SK-N-SH (cell line): ENCODE measurements around the gene PPP1R8. TPM values are rescaled to one million over a fixed set of nuclear protein-coding genes. Genes with fewer than 3 reads are reported as not detected.

Experiments
- CTCF ChIA-PET: fragments of 300-600, 350-600 bp; formaldehyde crosslinking; extraction: SDS; loops from one replicate; lab custom pipeline; 2021; lab: Yijun Ruan, JAX
- POLR2A ChIA-PET: fragments of 350-600 bp; sonication (Branson Sonifier 250); formaldehyde crosslinking; extraction: SDS; loops from one replicate; lab custom pipeline; 2020; ENCODE audit warnings: antibody characterized with exemption, inconsistent platforms; lab: Yijun Ruan, JAX
- DNase-seq: peaks from one replicate; pipeline ENCODE4 v3.0.0; 2012
- H2AFZ ChIP-seq: fragments of 200-600 bp; sonication (generic); 2 replicates; pipeline ENCODE4 v1.8.1; 2016; ENCODE audit warnings: antibody characterized with exemption, mild to moderate bottlenecking, low read depth
- H3F3A ChIP-seq: fragments of 200-600 bp; sonication (generic); replicated peaks from 2 replicates; pipeline ENCODE3; 2016; ENCODE audit warnings: antibody characterized with exemption, mild to moderate bottlenecking; ENCODE audit not compliant: insufficient read depth
- H3K27ac ChIP-seq, 2 experiments: fragments of 200-500 bp in 1 of 2; fragments of 200-600 bp in 1 of 2; sonication (Bioruptor generic) in 1 of 2; sonication (generic), shearing (Covaris generic) in 1 of 2; 2 replicates each; pipeline versions ENCODE4 v1.5.1 to v1.6.1; 2014 to 2016; ENCODE audit warnings: low read depth in 2 of 2, inconsistent platforms in 1 of 2, low read length in 1 of 2, mild to moderate bottlenecking in 1 of 2, mixed read lengths in 1 of 2
- H3K27me3 ChIP-seq: fragments of 200-600 bp; sonication (generic), shearing (Covaris generic); 2 replicates; pipeline ENCODE4 v1.6.1; 2016; ENCODE audit warnings: mixed run types; ENCODE audit not compliant: insufficient read depth
- H3K36me3 ChIP-seq, 2 experiments: fragments of 200-500 bp in 1 of 2; fragments of 200-600 bp in 1 of 2; sonication (Bioruptor generic) in 1 of 2; sonication (generic) in 1 of 2; replicated peaks in 1 of 2; 2 replicates each; pipeline versions ENCODE3 to v1.5.1; 2014 to 2016; ENCODE audit warnings: low read length in 1 of 2, mild to moderate bottlenecking in 1 of 2; ENCODE audit not compliant: insufficient read depth in 2 of 2, control insufficient read depth in 1 of 2
- H3K4me1 ChIP-seq, 2 experiments: fragments of 200-500 bp in 1 of 2; fragments of 200-600 bp in 1 of 2; sonication (Bioruptor generic) in 1 of 2; sonication (generic), shearing (Covaris generic) in 1 of 2; 2 replicates each; pipeline versions ENCODE4 v1.5.1 to v1.6.1; 2014 to 2016; ENCODE audit warnings: low read depth in 1 of 2, low read length in 1 of 2, mixed run types in 1 of 2; ENCODE audit not compliant: insufficient read depth in 2 of 2, control insufficient read depth in 1 of 2
- H3K4me2 ChIP-seq: fragments of 200-600 bp; sonication (generic), shearing (Covaris generic); 2 replicates; pipeline ENCODE4 v1.6.1; 2017; ENCODE audit warnings: mixed run types
- H3K4me3 ChIP-seq, 2 experiments: fragments of 200-500 bp in 1 of 2; fragments of 200-600 bp in 1 of 2; sonication (Bioruptor generic) in 1 of 2; sonication (generic), shearing (Covaris generic) in 1 of 2; 2 replicates each; pipeline versions ENCODE4 v1.5.1 to v1.8.1; 2014 to 2016; ENCODE audit warnings: low read depth in 2 of 2, inconsistent platforms in 1 of 2, low read length in 1 of 2, mild to moderate bottlenecking in 1 of 2, mixed read lengths in 1 of 2, moderate library complexity in 1 of 2
- H3K79me2 ChIP-seq: fragments of 200-600 bp; sonication (generic); 2 replicates; pipeline ENCODE4 v1.8.1; 2017; ENCODE audit warnings: mild to moderate bottlenecking; ENCODE audit not compliant: insufficient read depth
- H3K9ac ChIP-seq: fragments of 200-600 bp; sonication (generic); 2 replicates; pipeline ENCODE4 v1.6.1; 2017; ENCODE audit warnings: mixed run types
- H3K9me2 ChIP-seq: fragments of 200-600 bp; sonication (generic); 2 replicates; pipeline ENCODE4 v1.6.1; 2017; ENCODE audit warnings: mixed run types
- H3K9me3 ChIP-seq: fragments of 200-600 bp; sonication (generic); 2 replicates; pipeline ENCODE4 v1.6.1; 2017; ENCODE audit warnings: mixed run types, mild to moderate bottlenecking, moderate library complexity
- H4K20me1 ChIP-seq: fragments of 200-600 bp; sonication (generic); 2 replicates; pipeline ENCODE4 v1.6.1; 2017; ENCODE audit warnings: mild to moderate bottlenecking, mixed run types; ENCODE audit not compliant: insufficient read depth
- CHD2 ChIP-seq: fragments of 150-350 bp; IDR thresholded peaks from 2 replicates; pipeline ENCODE4 v1.6.1; 2018; ENCODE audit warnings: low read length; ENCODE audit not compliant: partially characterized antibody
- EP300 ChIP-seq, 2 experiments: IDR thresholded peaks; 2 replicates each; pipeline versions ENCODE4 v1.4.0 to v1.6.1; 2012; ENCODE audit warnings: borderline replicate concordance in 1 of 2, low read depth in 1 of 2, low read length in 1 of 2
- FOXJ3 ChIP-seq: sonication (generic); formaldehyde crosslinking; IDR thresholded peaks from 2 replicates; pipeline ENCODE4 v1.5.1; 2020; ENCODE audit warnings: mild to moderate bottlenecking, missing genetic modification reagents
- MEF2A ChIP-seq: IDR thresholded peaks from 2 replicates; pipeline ENCODE4 v1.4.0; 2012; ENCODE audit warnings: low read depth, borderline replicate concordance
- NFIC ChIP-seq: IDR thresholded peaks from 2 replicates; pipeline ENCODE4 v1.4.0; 2012; ENCODE audit warnings: borderline replicate concordance
- NRF1 ChIP-seq: IDR thresholded peaks from 2 replicates; pipeline ENCODE4 v1.6.1; 2012; ENCODE audit warnings: low read depth, mild to moderate bottlenecking, low read length
- POLR2AphosphoS5 ChIP-seq: IDR thresholded peaks from 2 replicates; pipeline ENCODE4 v1.6.1; 2012; ENCODE audit warnings: low read depth, low read length
- SMC3 ChIP-seq: IDR thresholded peaks from 2 replicates; pipeline ENCODE4 v1.6.1; 2012; ENCODE audit warnings: low read depth, low read length, improper control_type of control experiment
- WGBS: methylation state at CpG from one replicate; pipeline ENCODE4 v1.1.6; 2017; ENCODE audit warnings: low lambda C conversion rate; 5-methylcytosine and 5-hydroxymethylcytosine counted together
- polyA plus RNA-seq, 3 experiments: library from polyadenylated mRNA; depleted of rRNA; stranded (reverse); fragments of >200 nt; gene quantifications; 2 replicates each; pipeline ENCODE4 v1.2.3, GENCODE V29; 2012
- TF ChIP-seq, protein P1 (sequence below): IDR thresholded peaks from 2 replicates; pipeline ENCODE4 v1.4.0; 2012; ENCODE audit warnings: low read depth
- TF ChIP-seq, protein P2 (sequence below): fragments of 200-600 bp; sonication (generic); IDR thresholded peaks from 2 replicates; pipeline ENCODE4 v1.6.1; 2017; ENCODE audit warnings: antibody characterized with exemption, mild to moderate bottlenecking, moderate library complexity
- TF ChIP-seq, protein P3 (sequence below): IDR thresholded peaks from 2 replicates; pipeline ENCODE4 v1.6.1; 2012; ENCODE audit warnings: mild to moderate bottlenecking, low read depth, low read length, moderate library complexity
- TF ChIP-seq, protein P4 (sequence below): fragments of 150-350 bp; IDR thresholded peaks from 2 replicates; pipeline ENCODE4 v1.6.1; 2016; ENCODE audit warnings: mild to moderate bottlenecking, low read depth, low read length

Gene PPP1R8
- polyA plus RNA-seq, 1 of the 3 experiments (the other 2 are of a cell fraction): 41.8 TPM

DNA sequence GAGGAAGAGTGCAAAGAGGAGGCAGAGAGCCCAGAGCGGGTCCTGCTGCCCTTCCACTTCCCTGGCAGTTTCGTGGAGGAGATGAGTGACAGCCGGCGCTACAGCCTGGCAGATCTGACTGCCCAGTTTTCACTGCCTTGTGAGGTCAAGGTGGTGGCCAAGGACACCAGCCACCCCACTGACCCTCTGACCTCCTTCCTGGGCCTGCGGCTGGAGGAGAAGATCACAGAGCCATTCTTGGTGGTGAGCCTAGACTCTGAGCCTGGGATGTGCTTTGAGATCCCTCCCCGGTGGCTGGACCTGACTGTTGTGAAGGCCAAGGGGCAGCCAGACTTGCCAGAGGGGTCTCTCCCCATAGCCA, 51.9 kb downstream of the PPP1R8 start (continued):
- TF ChIP-seq POLR2AphosphoS5 (no peak), FOXJ3 (no peak)
- TF ChIP-seq, protein P1, sequence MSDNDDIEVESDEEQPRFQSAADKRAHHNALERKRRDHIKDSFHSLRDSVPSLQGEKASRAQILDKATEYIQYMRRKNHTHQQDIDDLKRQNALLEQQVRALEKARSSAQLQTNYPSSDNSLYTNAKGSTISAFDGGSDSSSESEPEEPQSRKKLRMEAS: no peak

DNA sequence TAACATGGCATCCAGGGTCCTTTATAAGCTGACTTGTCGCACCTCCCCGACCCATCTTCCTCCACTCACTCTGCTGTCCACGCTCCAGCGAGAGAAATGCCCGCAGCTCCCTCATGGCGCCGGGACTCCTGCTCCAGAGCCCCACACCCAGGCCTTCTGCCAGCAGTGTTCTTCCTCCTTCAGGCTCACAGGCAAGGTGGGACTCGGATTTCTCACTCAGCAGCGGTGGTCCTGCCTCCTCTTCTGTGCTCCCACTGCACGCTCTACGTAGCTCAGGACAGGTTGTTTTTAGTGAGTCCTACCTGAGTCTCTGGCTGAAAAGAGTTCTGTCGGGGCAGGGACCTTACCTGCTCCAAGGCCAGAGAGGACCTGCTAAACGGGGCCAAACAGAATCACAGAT, 53.0 kb downstream of the PPP1R8 start:
- H4K20me1 ChIP-seq: no peaks in the 10 kb centered on the region
- H3K9me3 ChIP-seq: no peaks in the 10 kb centered on the region
- 95% methylated on average over 13 of the region's 13 CpGs for WGBS
- H3K9me2 ChIP-seq: no peaks in the 10 kb centered on the region
- peaks cover 0 to 12% of the 10 kb centered on the region in 2 experiments; a peak in 1 of 4 replicates for H3K4me1 ChIP-seq
- H3F3A ChIP-seq: no peaks in the 10 kb centered on the region
- H3K27me3 ChIP-seq: no peaks in the 10 kb centered on the region
- H3K27ac ChIP-seq: no peak overlapping the region
- H3K9ac ChIP-seq: no peak overlapping the region
- H3K36me3 ChIP-seq: no peaks in the 10 kb centered on the region
- ChIA-PET CTCF (no interaction called here), POLR2A (no interaction called here)
- H2AFZ ChIP-seq: no peak overlapping the region
- H3K4me3 ChIP-seq: no peak overlapping the region
- no peak for DNase-seq
- TF ChIP-seq SMC3: no peak
- TF ChIP-seq, protein P1: no peak
- no peaks in the 10 kb centered on the region for H3K79me2 ChIP-seq
- no peak overlapping the region for H3K4me2 ChIP-seq

DNA sequence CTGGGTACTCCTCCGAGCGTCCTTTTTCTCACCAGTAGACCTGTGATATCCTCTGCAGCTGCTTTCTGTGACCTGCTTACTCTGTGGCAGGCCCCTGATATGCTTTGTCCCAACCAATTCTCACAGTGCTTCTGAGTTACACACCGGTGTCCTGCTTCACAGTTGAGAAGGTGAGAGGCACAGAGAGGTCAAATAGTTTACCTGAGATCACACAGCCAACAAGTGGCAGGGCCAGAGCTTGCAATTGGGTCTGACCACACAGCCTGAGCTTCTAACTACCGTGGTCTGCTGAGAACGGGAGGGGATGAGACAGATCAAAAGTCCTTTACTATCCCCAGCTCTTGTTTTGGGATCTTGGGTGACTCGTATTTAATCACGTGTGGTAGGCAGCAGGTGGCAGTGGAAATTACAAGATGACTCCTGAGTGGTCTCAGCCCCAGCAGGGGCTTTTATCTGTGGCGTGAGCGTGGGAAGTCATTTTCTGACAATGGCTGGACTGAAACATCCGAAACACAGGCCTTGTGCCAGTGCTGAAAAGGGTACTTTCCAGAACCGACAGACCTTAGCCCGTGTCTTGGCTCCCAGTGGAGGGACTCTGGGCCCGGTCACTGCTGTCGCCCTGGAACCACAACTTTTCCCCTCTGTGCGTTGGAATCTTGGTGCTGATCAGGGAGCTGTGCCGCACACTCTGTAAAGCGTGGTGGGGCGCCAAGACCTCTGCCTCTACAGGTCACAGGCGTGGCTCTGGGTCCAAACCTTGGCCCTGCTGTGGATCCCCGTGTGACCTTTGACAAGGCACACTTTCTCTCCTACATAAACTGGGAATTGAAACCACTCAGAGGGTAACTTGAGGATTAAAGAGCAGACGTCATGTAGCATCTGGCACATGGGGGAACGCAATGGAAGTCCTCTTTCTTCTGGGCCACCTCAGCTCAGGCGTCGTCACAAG, 53.7 kb downstream of the PPP1R8 start:
- no peak overlapping the region for H3K4me2 ChIP-seq
- no peak overlapping the region for H3K4me3 ChIP-seq
- no peak overlapping the region for H2AFZ ChIP-seq
- H3K9me2 ChIP-seq: no peaks in the 10 kb centered on the region
- no peaks in the 10 kb centered on the region for H3K9me3 ChIP-seq
- 91% methylated on average over 18 of the region's 24 CpGs for WGBS
- no peaks in the 10 kb centered on the region for H3K27me3 ChIP-seq
- POLR2A ChIA-PET: no interaction called here
- no peaks in the 10 kb centered on the region for H4K20me1 ChIP-seq
- no peak overlapping the region for H3K27ac ChIP-seq
- CTCF ChIA-PET: no interaction called here
- peaks cover 0 to 1% of the 10 kb centered on the region in 2 experiments for H3K36me3 ChIP-seq
- no peaks in the 10 kb centered on the region for H3K79me2 ChIP-seq
- DNase-seq: no peak
- TF ChIP-seq, protein P1: no peak
- TF ChIP-seq, protein P2, sequence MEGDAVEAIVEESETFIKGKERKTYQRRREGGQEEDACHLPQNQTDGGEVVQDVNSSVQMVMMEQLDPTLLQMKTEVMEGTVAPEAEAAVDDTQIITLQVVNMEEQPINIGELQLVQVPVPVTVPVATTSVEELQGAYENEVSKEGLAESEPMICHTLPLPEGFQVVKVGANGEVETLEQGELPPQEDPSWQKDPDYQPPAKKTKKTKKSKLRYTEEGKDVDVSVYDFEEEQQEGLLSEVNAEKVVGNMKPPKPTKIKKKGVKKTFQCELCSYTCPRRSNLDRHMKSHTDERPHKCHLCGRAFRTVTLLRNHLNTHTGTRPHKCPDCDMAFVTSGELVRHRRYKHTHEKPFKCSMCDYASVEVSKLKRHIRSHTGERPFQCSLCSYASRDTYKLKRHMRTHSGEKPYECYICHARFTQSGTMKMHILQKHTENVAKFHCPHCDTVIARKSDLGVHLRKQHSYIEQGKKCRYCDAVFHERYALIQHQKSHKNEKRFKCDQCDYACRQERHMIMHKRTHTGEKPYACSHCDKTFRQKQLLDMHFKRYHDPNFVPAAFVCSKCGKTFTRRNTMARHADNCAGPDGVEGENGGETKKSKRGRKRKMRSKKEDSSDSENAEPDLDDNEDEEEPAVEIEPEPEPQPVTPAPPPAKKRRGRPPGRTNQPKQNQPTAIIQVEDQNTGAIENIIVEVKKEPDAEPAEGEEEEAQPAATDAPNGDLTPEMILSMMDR: no peak
- TF ChIP-seq MEF2A (no peak), NRF1 (no peak), NFIC (no peak), EP300 (IDR thresholded peaks at IDR 0.05; ENCODE audit: borderline replicate concordance in 1 of 2, low read depth in 1 of 2, low read length in 1 of 2) (no peak), SMC3 (no peak), FOXJ3 (no peak), CHD2 (no peak)
- TF ChIP-seq, protein P3, sequence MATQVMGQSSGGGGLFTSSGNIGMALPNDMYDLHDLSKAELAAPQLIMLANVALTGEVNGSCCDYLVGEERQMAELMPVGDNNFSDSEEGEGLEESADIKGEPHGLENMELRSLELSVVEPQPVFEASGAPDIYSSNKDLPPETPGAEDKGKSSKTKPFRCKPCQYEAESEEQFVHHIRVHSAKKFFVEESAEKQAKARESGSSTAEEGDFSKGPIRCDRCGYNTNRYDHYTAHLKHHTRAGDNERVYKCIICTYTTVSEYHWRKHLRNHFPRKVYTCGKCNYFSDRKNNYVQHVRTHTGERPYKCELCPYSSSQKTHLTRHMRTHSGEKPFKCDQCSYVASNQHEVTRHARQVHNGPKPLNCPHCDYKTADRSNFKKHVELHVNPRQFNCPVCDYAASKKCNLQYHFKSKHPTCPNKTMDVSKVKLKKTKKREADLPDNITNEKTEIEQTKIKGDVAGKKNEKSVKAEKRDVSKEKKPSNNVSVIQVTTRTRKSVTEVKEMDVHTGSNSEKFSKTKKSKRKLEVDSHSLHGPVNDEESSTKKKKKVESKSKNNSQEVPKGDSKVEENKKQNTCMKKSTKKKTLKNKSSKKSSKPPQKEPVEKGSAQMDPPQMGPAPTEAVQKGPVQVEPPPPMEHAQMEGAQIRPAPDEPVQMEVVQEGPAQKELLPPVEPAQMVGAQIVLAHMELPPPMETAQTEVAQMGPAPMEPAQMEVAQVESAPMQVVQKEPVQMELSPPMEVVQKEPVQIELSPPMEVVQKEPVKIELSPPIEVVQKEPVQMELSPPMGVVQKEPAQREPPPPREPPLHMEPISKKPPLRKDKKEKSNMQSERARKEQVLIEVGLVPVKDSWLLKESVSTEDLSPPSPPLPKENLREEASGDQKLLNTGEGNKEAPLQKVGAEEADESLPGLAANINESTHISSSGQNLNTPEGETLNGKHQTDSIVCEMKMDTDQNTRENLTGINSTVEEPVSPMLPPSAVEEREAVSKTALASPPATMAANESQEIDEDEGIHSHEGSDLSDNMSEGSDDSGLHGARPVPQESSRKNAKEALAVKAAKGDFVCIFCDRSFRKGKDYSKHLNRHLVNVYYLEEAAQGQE: no peak
- TF ChIP-seq, protein P4, sequence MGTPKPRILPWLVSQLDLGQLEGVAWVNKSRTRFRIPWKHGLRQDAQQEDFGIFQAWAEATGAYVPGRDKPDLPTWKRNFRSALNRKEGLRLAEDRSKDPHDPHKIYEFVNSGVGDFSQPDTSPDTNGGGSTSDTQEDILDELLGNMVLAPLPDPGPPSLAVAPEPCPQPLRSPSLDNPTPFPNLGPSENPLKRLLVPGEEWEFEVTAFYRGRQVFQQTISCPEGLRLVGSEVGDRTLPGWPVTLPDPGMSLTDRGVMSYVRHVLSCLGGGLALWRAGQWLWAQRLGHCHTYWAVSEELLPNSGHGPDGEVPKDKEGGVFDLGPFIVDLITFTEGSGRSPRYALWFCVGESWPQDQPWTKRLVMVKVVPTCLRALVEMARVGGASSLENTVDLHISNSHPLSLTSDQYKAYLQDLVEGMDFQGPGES: no peak
- H3K4me1 ChIP-seq: peaks cover 0 to 6% of the 10 kb centered on the region in 2 experiments; a peak in 1 of 4 replicates
- no peak overlapping the region for H3K9ac ChIP-seq
- H3F3A ChIP-seq: no peaks in the 10 kb centered on the region
